Measurements from ENCODE around the gene AXL.

DNA sequence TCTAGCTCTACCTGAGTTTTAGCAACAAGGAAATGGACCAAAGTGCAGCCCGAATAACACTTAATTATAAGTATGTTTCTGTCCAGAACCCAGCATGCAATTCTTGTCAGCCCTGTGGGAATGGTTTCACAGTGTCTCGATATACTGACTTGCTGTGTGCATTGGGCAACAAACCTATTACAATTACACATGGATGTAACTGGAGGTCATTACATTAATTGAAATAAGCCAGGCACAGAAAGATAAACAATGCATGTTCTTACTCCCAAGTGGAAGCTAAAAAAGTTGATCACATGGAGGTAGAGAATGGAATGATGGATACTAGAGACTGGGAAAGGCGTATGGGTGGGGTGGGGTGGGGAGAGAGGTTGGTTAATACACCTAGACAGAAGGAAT lies 31.1 kb upstream of the AXL start:
- no peak for TF ChIP-seq EZH2 (IDR thresholded peaks at IDR 0.05; ENCODE audit: borderline replicate concordance, low read depth, low read length, severe bottlenecking)
- TF ChIP-seq CTCF (IDR thresholded peaks at IDR 0.05; ENCODE audit: borderline replicate concordance, extremely low read depth, low read length, poor library complexity, severe bottlenecking), result no peak
